Chondrocyte (in vitro differentiated cells): ENCODE data around the gene USF2. TPM values are rescaled to one million over a fixed set of nuclear protein-coding genes. Genes with fewer than 3 reads are reported as not detected.

Source experiments
- DNase-seq: peaks from one replicate; pipeline ENCODE4 v3.0.0; 2021; ENCODE audit warnings: mixed read lengths, low spot score
- H3K27ac Mint-ChIP-seq: one replicate; pipeline ENCODE4 v1.8.0; 2021; ENCODE audit warnings: mild to moderate bottlenecking, moderate library complexity, mixed read lengths; ENCODE audit not compliant: unreplicated experiment
- H3K27me3 Mint-ChIP-seq: 2 replicates; pipeline ENCODE4 v1.8.0; 2021; ENCODE audit warnings: low read depth, mixed read lengths
- H3K36me3 Mint-ChIP-seq: 2 replicates; pipeline ENCODE4 v1.8.0; 2021; ENCODE audit warnings: low read depth, mixed read lengths
- H3K4me1 Mint-ChIP-seq: 2 replicates; pipeline ENCODE4 v1.8.0; 2021; ENCODE audit warnings: low read depth, mild to moderate bottlenecking, mixed read lengths
- H3K4me3 Mint-ChIP-seq: one replicate; pipeline ENCODE4 v1.8.0; 2021; ENCODE audit warnings: mild to moderate bottlenecking, moderate library complexity, mixed read lengths; ENCODE audit not compliant: unreplicated experiment
- H3K9me3 Mint-ChIP-seq: 2 replicates; pipeline ENCODE4 v1.8.0; 2021; ENCODE audit warnings: low read depth, mixed read lengths
- total RNA-seq: library from RNA; stranded (reverse); gene quantifications from 3 replicates; pipeline ENCODE4 v1.2.1, GENCODE V29; 2021
- TF ChIP-seq, protein P1 (sequence below): fragments of 200-600 bp; sonication (generic); IDR thresholded peaks from 2 replicates; pipeline ENCODE4 v1.5.0; 2021; ENCODE audit warnings: antibody characterized with exemption, mild to moderate bottlenecking, moderate library complexity

Gene USF2
- total RNA-seq, 1 donor from 2014 or later: 86.1 TPM

DNA sequence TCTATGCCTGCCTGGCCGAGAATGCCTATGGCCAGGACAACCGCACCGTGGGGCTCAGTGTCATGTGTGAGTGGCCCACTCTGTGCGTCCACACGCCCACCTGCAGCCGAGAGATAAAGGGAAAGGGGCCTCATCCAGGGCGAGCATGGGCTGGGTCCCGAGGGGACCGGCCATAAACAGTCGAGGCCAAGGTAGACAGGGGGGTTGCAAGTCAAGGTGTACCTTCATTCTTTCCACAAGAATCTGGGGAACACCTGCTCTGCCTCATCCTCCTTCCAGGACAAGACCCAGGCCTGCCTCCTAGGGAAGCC is 31.5 kb downstream of the USF2 start:
- Mint-ChIP-seq H3K4me3 (no peak overlapping the region), H3K4me1 (no peaks in the 10 kb centered on the region), H3K27me3 (peaks cover 6% of the 10 kb centered on the region), H3K36me3 (no peaks in the 10 kb centered on the region), H3K27ac (no peak overlapping the region), H3K9me3 (no peaks in the 10 kb centered on the region)
- TF ChIP-seq, protein P1, sequence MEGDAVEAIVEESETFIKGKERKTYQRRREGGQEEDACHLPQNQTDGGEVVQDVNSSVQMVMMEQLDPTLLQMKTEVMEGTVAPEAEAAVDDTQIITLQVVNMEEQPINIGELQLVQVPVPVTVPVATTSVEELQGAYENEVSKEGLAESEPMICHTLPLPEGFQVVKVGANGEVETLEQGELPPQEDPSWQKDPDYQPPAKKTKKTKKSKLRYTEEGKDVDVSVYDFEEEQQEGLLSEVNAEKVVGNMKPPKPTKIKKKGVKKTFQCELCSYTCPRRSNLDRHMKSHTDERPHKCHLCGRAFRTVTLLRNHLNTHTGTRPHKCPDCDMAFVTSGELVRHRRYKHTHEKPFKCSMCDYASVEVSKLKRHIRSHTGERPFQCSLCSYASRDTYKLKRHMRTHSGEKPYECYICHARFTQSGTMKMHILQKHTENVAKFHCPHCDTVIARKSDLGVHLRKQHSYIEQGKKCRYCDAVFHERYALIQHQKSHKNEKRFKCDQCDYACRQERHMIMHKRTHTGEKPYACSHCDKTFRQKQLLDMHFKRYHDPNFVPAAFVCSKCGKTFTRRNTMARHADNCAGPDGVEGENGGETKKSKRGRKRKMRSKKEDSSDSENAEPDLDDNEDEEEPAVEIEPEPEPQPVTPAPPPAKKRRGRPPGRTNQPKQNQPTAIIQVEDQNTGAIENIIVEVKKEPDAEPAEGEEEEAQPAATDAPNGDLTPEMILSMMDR: no peak
- DNase-seq: no peak

DNA sequence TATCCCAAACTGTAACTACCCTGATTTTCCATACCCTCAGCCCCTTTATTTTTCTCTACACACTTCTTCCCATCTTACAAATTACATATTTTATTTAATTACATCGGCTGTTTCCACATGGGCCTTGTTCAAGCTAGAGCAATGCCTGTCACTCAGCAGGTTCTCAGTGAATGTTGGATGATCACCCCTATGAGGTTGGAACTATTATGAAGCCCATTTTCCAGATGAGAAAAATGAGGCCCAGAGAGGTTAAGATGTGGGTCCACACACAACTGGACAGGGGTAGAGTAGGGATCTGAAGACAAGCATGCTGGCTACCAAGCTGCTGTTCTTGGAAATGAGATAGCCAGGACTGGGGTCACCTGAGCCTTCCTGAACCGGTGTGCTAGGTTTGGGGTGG is 33.2 kb downstream of the USF2 start:
- no peak for DNase-seq
- TF ChIP-seq, protein P1: no peak
- no peak overlapping the region for H3K27ac Mint-ChIP-seq
- no peaks in the 10 kb centered on the region for H3K4me1 Mint-ChIP-seq
- H3K36me3 Mint-ChIP-seq: no peaks in the 10 kb centered on the region
- no peaks in the 10 kb centered on the region for H3K9me3 Mint-ChIP-seq
- no peak overlapping the region for H3K4me3 Mint-ChIP-seq
- H3K27me3 Mint-ChIP-seq: peaks cover 6% of the 10 kb centered on the region

DNA sequence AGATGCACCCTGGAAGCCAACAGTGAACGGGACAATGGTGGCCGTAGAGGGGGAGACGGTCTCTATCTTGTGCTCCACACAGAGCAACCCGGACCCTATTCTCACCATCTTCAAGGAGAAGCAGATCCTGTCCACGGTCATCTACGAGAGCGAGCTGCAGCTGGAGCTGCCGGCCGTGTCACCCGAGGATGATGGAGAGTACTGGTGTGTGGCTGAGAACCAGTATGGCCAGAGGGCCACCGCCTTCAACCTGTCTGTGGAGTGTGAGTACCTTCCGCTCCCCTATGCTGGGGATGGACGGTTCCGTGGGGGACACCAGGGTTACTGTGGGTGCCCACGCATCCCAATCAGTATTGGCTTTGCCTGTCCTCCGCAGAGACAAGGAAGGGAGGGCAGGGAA is 33.7 kb downstream of the USF2 start:
- no peak for DNase-seq
- no peaks in the 10 kb centered on the region for H3K9me3 Mint-ChIP-seq
- TF ChIP-seq, protein P1: no peak
- H3K27me3 Mint-ChIP-seq: peaks cover 6% of the 10 kb centered on the region
- H3K4me1 Mint-ChIP-seq: no peaks in the 10 kb centered on the region
- no peak overlapping the region for H3K4me3 Mint-ChIP-seq
- H3K27ac Mint-ChIP-seq: no peak overlapping the region
- H3K36me3 Mint-ChIP-seq: no peaks in the 10 kb centered on the region

DNA sequence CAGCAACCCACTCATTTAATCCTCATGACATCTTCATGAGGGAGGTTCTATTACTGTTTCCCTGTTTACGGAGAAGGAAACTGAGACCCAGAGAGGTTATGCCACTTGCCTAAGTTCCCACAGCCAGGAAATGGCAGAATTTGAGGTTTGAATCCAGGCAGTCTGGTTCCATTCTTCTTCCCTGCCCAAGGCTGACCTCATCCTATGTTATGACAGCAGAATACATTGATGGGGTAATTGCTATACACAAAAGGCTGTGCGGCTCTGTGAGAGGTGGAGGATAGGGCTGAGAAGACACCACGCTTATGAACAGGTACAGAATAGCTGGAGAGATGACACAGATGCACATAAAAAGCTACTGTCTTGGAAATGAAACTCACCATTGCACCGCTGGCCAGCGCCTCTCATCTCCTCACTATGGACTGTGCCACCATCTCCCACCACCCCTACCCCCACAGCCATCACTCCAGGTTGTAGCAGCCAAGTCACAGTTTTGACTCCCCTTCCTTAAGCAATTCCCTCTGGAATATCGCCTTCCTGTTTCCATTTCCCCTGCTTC is 34.7 kb downstream of the USF2 start:
- Mint-ChIP-seq H3K36me3 (no peaks in the 10 kb centered on the region), H3K4me1 (no peaks in the 10 kb centered on the region), H3K27ac (no peak overlapping the region), H3K9me3 (no peaks in the 10 kb centered on the region), H3K4me3 (no peak overlapping the region), H3K27me3 (peaks cover 6% of the 10 kb centered on the region)
- DNase-seq: no peak
- TF ChIP-seq, protein P1: no peak

DNA sequence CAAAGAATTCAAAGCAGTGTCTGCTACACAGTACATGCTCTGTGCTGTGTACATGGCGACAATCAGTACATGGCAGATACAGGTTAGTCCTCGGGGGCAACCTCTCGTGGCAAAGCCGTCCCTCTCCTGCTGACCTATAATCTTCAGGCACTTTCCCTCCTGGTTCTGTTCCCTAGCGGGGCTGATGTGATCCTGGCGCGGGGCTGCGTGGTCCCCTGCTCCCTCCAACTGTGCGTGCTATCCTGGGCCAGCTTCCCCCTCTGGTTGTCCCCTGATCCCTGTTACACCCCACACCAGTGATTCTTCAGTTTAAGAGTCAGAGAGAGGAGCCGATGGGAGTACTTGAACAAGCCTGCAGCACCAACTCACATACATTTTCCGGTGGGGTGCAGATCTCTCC is 35.3 kb downstream of the USF2 start:
- H3K9me3 Mint-ChIP-seq: no peaks in the 10 kb centered on the region
- no peaks in the 10 kb centered on the region for H3K4me1 Mint-ChIP-seq
- no peak overlapping the region for H3K4me3 Mint-ChIP-seq
- TF ChIP-seq, protein P1: no peak
- H3K27ac Mint-ChIP-seq: no peak overlapping the region
- DNase-seq: no peak
- peaks cover 6% of the 10 kb centered on the region for H3K27me3 Mint-ChIP-seq
- no peaks in the 10 kb centered on the region for H3K36me3 Mint-ChIP-seq
